GM21825 (cell line): Measurements from ENCODE around the gene FNIP2.
"Not testable (repeated sequence)": the region's sequence is repeated elsewhere in the genome, so short reads cannot be mapped to it uniquely, and the experiment has no call there.

Experiments
- ATAC-seq: cut with Tn5 transposase; IDR thresholded peaks from one replicate; pipeline ENCODE4 v1.9.1; 2021; ENCODE audit warnings: mild to moderate bottlenecking, moderate library complexity; ENCODE audit not compliant: unreplicated experiment

FNIP2 gene

GRCh38 chr4:158945529-158946108 lies 176.8 kb downstream of the FNIP2 start:
- no peak for ATAC-seq

DNA sequence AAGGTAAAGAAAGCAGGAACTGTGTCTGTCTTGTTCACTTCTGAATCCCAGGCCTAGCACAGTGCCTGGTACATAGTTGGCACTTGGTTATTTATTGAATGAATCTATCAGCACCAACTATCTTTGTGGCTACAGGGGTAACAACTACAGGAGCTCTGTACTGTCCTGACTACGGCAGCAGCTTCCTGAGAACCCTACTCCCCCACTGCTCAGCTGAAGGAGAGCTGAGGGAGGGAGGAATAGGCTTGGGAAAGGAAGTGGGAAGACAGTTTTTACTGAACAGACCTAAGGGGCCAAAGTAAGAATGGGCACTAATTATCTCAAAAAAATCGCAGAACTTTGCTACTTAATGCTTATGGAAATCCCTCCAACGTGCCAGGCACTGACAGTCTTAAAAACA lies 178.0 kb downstream of the FNIP2 start:
- no peak for ATAC-seq

DNA sequence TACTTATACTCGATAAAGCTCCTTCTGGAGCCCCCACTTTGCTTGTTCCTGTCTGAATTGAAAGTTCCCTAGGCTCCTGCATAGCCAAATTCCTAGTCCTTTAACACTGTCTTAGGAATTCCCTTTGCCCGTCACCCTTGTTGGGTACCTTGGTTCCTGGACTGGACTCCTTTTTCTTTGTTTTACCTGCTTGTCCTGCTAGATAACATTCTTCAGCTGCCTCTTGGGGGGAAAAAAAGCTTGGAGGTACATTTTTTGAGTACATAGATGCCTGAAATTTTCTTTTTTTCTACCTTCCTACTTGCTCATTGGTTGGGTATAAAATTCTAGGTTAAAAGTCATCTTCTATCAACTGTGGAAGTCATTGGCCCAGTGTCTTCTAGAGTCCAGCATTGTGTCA lies 179.2 kb downstream of the FNIP2 start:
- ATAC-seq: no peak

- peak; percentile 63 for ATAC-seq
Observed at GRCh38 chr4:158949099-158949498, 180.3 kb downstream of the FNIP2 start.

- not testable (repeated sequence) for ATAC-seq
Observed at GRCh38 chr4:158952221-158952774, 183.5 kb downstream of the FNIP2 start.

DNA sequence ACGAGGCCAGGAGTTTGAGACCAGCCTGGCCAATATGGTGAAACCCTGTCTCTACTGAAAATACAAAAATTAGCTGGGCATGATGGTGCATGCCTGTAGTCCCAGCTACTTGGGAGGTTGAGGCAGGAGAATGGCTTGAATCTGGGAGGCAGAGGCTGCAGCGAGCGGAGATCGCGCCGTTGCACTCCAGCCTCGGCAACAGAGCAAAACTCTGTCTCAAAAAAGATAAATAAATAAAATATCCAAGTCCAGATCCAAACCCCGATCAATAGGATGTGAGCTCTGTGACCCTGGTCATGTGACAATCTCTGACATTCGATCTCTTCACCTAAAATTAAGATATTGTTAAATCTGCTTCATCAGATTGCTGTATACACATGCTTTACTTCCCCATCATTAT lies 187.5 kb downstream of the FNIP2 start:
- ATAC-seq: not testable (repeated sequence)

GRCh38 chr4:158956918-158957317 lies 188.1 kb downstream of the FNIP2 start:
- not testable (repeated sequence) for ATAC-seq
